GM21528 (cell line): ENCODE results near the gene MYO1D.
"Not testable (repeated sequence)": the region's sequence is repeated elsewhere in the genome, so short reads cannot be mapped to it uniquely, and the experiment has no call there.

Experiments
- ATAC-seq: cut with Tn5 transposase; IDR thresholded peaks from one replicate; pipeline ENCODE4 v1.9.1; 2021; ENCODE audit warnings: mild to moderate bottlenecking, moderate library complexity; ENCODE audit not compliant: unreplicated experiment, low FRiP score

The MYO1D gene

DNA sequence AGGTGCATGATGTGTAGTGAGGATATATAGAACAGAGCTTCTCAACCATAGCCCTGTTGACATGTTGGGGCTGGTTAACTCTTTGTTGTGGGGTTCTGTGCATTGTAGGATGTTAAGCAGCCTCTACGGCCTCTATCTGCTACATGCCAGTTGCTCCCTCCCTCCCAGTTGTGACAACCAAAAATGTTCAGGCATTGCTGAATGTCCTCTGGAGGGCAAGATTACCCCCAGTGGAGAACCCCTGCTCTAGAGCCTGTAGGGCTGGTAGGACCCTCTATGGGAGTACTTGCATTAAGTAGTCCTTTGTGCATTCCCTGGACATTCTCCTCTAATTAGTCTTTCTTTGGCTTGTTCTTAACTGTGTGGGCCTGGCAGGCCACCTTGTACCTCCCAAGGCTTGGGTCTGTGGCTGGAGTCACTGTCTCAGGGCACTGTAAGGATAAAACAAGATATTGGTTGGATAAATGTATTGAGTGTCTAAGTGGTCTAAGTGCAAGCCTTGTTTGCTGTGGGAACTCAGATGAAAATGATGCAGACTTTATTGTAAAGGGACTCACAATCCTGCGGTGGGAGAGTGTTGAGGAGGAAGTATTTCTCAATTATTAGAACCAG lies 19.8 kb upstream of the MYO1D start:
- ATAC-seq: no peak

DNA sequence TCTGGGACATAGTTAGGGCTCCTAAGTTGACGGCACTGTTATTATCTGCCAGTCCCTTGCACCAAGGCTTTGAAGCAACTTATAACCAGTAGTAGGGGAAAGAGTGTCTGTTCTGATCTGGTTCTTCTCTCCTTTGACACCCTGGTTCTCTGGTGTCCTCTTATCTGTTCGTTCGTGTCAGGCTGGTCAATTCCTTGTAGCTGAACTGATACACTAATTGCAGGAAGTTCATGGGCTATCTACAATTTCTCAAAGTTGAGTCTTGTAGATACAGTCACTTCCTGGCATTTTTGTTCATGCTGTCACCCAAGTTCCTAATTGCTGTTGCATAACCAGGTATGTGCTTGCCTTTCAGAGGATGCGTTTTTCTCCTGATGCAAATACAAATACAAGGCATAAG lies 17.3 kb upstream of the MYO1D start:
- ATAC-seq: no peak

DNA sequence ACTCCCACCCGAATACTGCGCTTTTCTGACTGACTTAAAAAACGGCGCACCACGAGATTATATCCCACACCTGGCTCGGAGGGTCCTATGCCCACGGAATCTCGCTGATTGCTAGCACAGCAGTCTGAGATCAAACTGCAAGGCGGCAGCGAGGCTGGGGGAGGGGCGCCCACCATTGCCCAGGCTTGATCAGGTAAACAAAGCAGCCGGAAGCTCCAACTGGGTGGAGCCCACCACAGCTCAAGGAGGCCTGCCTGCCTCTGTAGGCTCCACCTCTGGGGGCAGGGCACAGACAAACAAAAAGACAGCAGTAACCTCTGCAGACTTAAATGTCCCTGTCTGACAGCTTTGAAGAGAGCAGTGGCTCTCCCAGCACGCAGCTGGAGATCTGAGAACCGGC lies 10.5 kb upstream of the MYO1D start:
- ATAC-seq: not testable (repeated sequence)

DNA sequence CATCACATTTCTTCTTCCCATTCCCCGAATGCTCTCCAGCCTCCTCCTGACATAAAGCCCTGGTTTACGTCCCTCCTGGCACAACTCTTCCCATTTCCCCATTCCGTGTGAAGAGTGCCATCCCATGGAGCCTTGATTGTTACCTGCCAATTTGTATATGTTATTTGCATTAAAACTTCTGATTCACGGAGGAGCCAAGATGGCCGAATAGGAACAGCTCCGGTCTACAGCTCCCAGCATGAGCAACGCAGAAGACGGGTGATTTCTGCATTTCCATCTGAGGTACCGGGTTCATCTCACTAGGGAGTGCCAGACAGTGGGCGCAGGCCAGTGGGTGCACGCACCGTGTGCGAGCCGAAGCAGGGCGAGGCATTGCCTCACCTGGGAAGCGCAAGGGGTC lies 10.0 kb upstream of the MYO1D start:
- not testable (repeated sequence) for ATAC-seq

DNA sequence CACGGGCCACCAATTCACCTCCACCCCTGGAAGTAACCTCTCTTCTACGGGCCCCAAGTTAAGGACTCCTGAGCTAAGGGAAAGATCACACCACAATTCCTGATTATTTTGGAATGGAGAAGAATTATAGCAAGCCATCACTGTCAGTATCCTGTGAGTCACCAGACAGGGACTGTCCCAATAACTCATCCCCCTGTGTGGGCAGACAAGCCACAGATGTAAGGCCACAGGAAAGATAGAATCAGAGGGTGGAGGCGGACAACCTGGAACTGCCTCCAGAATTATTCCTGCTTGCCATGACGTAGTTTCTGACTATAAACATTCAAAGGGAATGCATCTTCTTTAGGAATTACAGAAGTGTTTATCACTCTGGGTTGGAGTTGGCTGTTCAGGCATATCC lies 5.8 kb upstream of the MYO1D start:
- no peak for ATAC-seq

DNA sequence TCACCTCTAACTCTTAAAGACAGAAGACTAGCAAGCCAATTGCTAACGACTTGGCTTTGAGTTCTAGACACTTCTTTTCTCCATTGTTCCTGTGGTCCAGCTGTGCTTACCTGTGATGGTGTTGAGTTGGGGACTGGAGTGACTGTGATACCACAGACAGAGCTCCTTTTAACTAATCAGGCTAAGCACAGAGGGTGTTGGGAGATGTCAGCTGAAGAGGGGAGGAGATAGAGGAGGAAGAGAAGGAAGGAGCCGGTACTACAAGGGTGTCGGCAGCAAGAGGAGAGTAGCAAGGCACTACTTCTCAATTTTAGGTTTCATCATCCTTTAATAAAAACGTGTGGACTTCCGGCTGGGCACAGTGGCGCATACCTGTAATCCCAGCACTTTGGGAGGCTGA lies 5.1 kb upstream of the MYO1D start:
- no peak for ATAC-seq

DNA sequence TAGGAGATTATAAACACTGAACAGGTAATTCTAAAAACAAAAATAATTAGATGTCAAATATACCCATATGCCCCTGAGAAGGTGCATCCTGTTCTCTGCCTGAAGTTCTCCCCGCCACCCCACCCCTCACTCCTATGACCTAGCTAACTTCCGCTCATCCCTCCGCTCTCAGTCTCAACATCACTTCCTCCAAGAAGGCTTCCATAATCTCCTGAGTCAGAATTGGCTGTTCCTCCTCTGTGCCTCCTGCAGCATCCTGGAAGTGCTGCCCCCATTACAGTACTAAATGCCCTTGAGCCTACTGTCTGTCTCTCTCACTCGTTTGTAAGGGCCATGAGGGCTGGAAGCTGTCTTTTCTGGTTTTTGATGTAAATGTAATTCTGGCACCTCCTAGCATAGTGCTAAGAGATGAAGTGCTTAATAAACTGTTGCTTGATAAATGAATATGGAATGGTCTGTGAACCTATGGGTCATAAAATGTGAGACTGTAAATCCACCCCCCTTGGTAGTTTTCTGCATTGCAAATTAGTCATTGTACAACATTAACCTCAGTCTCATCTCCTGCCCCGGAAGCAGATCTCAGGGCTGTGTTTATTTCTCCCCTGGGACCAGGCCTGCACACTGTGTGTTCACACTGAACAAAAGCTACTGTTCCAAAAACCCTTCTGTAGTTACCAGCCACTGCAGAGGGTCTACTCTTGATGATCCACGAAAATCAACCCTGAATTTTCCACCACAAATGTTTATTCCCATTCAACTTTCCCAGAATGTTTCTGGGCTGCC lies 3.9 kb upstream of the MYO1D start:
- ATAC-seq: no peak

DNA sequence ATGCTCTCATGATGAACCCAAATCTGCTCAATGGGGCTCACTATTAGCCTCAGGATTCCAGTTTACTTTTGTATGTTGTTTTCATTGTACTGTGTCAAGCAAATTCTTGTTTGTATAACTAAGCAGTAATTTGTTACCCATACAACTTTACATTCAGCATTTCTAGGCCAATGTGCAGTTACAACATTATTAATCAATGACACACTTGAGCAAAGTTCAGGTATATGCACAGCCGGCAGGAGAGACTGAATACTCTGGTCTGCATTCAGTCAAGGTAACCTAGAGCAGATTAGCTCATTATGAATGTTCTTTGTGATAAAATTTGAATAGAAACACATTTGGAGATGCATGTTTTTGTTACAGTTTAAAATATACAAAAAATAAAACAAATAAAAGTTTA lies 2.2 kb upstream of the MYO1D start:
- ATAC-seq: no peak

DNA sequence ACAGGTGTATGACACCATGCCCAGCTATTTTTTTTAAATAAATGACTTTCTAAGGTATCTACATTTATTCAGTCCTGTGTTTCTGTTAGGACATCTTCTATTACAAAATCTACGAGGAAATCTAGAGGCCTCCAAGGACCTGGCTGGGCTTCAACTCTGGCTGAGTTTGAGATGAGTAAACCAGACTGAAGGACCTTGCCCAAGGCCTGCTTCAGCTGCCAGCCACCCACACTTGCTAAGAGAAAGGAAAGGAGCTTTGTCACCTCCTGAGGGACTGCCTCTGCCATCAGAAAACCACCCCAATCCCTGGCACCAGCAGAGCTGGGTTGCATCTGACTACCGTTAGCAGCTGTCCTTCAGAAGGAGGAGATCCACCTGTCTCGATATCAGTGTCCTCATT lies 1.3 kb upstream of the MYO1D start:
- ATAC-seq: no peak

DNA sequence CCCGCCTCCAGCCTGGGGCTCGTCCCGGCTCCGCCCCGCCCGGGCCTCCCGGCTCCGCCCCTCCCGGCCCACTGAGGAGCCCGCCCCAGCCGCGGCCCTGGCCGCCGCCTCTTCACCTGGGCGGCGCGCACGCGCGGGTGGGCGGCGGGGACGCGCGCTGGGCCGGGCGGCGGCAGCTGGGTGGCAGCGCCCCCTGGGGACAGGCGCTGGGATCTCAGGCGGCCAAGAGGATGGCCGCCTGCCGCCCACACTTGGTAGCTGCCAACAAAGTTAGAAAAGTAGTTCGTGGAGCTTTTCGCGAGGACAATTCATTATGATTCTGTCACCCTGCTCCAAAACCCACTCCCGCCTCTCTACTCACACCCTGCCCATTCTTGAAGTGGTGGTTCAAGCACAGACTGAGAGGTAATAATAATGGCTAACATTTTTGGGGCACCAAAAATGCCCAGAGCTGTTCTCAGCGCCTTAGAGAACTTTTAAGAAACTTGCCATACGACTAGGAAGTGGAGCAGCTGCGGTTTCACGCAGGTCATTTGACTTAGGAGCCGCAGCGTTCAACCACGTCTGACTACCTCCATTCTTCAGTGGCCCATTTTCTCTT lies 340 bp upstream of the MYO1D start:
- peak; percentile 82 for ATAC-seq

DNA sequence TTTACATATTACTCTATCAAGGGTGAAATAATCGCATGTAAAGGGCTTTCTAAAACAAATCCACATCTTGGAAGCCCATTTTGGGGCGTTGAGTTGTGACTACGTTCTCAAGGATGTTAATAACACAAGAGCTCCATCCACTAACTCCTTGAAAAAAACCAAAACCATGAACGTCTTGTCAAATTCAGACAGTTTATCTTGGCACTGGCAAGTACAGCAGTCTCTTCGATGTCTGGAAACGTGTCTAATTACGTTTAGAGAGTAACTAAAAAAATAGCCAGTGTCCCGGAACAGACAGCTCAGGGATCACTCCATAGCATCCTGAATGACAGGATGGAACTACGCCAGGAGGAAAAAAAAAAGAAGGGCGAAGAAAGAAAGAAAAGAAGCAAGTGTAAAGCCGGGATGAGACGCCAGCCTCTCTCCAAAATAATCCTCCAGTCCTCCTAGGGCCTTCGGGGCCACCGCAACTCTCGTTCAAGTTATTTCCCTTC lies 954 bp downstream of the MYO1D start:
- ATAC-seq: no peak

DNA sequence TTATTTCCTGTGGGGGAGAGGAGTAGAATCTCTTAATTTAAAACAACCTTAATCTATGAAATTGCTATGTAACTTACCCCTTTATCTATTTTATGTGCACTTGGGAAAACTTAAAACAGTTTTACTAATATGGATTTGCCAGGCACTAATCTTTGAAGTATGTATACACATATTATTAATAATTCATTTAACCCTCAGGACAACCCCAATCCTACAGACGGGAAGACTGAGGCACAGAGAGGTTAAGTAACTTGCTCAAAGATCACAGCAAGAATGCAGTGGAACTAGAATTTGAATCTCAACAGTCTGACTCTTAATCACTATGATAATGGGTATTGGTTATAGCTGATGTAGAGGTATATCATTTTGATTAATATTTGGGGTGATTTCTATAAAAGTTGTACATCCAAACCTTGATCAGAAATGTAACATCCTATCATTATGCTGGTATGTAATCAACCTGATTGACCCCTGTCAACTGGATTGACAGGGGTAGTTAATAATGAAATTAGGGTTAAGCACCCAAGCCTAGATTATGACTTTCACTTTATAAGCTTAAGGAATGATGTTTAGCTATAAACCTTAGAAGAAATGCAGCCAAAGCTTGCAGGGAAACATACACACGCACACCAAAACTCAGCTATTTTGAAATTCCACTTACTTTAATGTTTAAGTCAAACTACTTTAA lies 1.6 kb downstream of the MYO1D start:
- no peak for ATAC-seq

DNA sequence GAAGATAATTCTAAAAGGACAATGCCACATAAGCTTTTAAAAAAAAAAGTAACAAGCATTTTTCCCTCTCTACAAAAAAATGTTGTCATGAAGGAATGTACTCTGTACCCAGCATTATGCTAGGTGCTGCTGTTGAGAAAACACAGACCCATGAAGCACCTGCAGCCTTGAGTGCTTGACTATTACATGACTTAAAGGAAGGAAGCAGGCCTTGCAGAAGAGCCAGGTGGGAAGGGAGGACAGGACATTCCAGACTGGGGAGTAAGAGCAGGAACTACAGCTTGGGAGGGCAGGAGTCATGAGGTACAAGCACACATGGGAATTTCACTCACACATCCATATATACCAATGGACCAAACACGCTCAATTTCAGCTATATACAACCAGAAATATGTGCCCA lies 3.8 kb downstream of the MYO1D start:
- ATAC-seq: no peak

DNA sequence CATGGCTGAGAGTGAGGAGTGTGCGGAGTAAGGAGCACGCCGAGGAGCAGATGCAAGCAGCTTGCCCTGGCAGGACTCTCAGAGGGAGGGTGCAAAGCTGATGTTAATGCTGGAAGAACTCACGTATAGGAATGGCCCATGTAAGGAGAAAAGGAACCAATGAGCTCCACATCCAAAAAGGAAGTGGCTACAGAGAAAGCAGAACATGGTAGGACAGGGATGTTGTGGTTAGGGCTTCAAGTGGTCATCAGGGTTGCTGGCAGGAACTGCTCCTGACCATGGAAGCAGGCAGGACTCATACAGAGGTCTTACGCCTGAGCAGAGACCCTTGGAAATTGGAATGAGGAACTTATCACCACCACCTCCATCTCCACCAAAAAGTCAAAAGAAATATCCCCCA lies 5.2 kb downstream of the MYO1D start:
- ATAC-seq: no peak

DNA sequence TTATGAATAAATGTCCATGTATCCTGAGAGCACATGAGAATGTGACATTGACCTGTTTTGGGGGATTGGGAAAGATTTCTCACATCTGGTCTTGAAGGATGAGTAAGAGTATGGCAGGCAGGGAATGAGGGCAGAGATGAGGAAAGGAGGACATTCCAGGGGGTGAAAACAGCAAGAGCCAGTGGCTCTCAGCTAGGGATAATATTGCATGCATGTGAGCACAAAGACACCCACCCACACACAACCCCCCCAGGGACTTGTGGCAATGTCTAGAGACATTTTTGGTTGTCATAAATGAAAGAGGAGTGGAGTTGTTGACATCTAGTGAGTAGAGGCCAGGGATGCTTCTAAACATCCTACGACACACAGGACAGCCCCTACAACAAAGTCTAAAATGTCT lies 6.0 kb downstream of the MYO1D start:
- no peak for ATAC-seq

DNA sequence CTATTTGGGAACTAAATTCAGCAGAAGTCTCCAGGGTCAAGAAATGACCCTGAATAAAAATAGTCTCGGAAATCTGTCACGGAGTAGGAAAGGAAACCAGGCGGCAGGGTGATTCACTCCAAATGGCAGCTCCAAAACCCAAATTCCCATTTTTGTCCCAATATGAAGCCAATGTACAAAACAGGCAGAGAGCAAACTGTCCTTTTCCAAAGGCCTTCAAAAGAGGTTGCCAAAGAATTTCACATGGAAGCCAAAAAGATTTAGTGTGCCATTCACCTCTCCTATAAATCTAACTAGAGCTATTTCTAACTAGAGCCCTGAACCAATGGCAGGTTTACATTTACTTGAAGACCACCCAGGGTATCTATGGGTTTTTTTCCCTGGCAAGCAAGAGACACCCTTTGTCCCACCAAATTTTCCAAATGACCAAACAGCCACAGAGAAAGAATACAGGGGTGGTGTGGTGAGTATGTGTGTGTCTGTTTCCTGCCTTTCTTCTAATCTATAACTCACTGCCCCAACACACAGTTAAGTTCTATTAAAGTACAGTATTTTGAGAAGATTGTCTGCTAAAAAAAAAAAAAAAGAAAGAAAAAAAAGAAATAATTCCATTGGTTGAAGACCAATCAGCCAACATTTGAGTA lies 6.8 kb downstream of the MYO1D start:
- ATAC-seq: no peak

DNA sequence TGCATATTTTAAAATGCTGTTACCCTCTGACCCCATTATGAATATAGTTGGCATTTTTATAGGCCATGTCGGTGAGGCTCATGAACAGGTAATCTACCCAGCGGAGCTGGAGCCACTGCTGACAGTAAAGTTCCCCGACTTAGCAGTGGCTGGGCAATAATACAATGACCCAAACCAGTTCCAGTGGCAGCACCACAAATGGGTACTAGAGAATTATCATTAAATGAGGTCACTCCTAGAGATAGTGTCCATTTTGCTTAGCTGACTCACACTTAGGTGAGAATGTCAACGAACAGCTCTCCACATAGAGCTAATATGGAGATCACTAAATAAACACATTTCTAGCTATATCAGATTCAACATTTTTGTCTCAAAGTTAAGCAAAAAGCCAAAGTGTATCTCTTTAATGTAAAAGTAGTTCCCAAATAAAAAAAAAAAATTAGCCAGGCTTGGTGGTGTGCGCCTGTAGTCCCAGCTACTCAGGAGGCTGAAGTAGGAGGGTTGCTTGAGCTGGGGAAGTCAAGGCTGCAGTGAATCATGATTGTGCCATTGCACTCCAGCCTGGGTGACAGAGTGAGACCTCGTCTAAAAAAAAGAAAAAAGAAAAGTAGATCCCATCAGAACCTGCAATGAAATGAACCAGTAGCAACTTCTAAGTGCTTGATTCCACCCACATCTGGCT lies 7.4 kb downstream of the MYO1D start:
- no peak for ATAC-seq

DNA sequence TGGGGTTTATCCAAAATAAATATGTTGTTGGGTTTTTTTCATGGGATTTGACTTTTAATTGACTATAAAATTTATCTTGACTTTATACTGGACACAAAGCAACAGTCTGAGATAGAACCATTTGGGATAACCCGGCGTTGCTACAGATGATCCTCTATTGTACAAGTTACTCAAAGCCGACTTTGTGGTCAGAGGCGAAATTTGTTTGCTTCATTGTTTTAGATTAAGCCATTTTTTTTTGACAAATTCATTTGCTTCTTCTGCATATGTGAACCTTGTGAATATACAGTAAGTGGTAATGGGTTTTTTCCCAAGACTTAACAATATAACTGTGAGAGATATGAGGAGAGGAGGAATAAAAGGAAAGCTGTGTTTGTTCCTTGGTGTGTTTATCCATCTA lies 11.8 kb downstream of the MYO1D start:
- no peak for ATAC-seq

DNA sequence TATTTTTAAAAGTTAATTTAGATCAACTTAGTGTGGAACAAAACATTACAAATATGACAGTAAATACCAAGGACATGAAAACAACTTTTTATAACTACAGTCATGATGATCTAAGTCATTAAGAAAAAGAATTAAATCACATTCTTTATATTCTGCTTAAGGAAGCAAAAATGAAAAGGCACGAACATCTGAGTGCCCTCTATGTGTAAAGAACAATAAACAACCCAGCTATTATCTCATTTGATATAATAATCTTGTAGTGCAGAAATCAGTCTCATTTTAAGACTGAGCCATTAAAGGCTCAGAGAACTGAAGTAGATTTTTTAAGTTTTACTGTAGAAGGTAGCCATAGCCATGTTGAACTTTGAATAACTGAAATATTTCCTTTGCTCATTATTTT lies 13.4 kb downstream of the MYO1D start:
- no peak for ATAC-seq

DNA sequence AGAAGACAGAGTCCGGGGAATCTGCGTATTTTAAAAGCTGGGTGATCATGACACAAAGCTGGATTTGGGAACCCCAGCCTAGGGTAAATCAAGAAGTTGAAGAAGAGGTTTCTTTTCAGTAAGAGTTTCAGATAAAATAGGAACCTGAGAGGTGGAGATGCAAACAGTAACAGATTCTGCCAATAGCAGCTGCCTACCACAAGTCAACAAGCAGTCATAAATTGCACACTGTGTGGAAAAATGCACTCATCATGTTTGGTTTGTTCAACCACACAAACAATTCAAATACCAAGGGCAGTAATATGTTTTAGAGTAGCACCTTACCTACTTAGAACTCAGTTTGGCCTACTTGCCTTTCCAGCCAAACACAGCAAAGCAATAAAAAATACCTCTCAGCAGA lies 14.0 kb downstream of the MYO1D start:
- no peak for ATAC-seq
